Smooth muscle cell (in vitro differentiated cells): Measurements from ENCODE around the gene UBAP2L. TPM values are rescaled to one million over a fixed set of nuclear protein-coding genes. Genes with fewer than 3 reads are reported as not detected.

ENCODE experiments used
- DNase-seq: peaks from one replicate; lab custom pipeline; 2025; ENCODE audit not compliant: unreplicated experiment; lab: John Stamatoyannopoulos, UW
- H2AFZ ChIP-seq: fragments of 200-600 bp; sonication (generic); 2 replicates; pipeline ENCODE4 v1.6.0; 2016; ENCODE audit warnings: antibody characterized with exemption, low read depth, mild to moderate bottlenecking
- H3F3A ChIP-seq: fragments of 200-600 bp; sonication (generic); 2 replicates; pipeline ENCODE4 v1.6.0; 2017; ENCODE audit warnings: antibody characterized with exemption, low read depth
- H3K27ac ChIP-seq: fragments of 200-600 bp; sonication (generic); 2 replicates; pipeline ENCODE4 v1.5.1; 2016; ENCODE audit warnings: low read depth, mild to moderate bottlenecking
- H3K27me3 ChIP-seq: fragments of 200-600 bp; sonication (generic); 2 replicates; pipeline ENCODE4 v1.6.1; 2016; ENCODE audit warnings: low read depth, mild to moderate bottlenecking
- H3K36me3 ChIP-seq: fragments of 200-600 bp; sonication (generic); 2 replicates; pipeline ENCODE4 v1.5.1; 2016; ENCODE audit warnings: low read depth
- H3K4me1 ChIP-seq: fragments of 200-600 bp; sonication (generic); 2 replicates; pipeline ENCODE4 v1.5.1; 2016; ENCODE audit warnings: low read depth
- H3K4me2 ChIP-seq: fragments of 200-600 bp; sonication (generic); 2 replicates; pipeline ENCODE4 v1.6.0; 2016; ENCODE audit warnings: mild to moderate bottlenecking
- H3K4me3 ChIP-seq: fragments of 200-600 bp; sonication (generic); 2 replicates; pipeline ENCODE4 v1.5.1; 2016; ENCODE audit warnings: mild to moderate bottlenecking
- H3K79me2 ChIP-seq: fragments of 200-600 bp; sonication (generic); 2 replicates; pipeline ENCODE4 v1.6.0; 2016; ENCODE audit warnings: low read depth, mild to moderate bottlenecking
- H3K9ac ChIP-seq: fragments of 200-600 bp; sonication (generic); 2 replicates; pipeline ENCODE4 v1.6.0; 2016; ENCODE audit warnings: low read depth
- H3K9me3 ChIP-seq: fragments of 200-600 bp; sonication (generic); replicated peaks from 2 replicates; pipeline ENCODE4 v1.5.1; 2016; ENCODE audit warnings: low read depth
- H4K20me1 ChIP-seq: fragments of 200-600 bp; sonication (generic); 2 replicates; pipeline ENCODE4 v1.6.0; 2016; ENCODE audit warnings: low read depth
- CTCF ChIP-seq: fragments of 200-600 bp; sonication (generic); IDR thresholded peaks from 2 replicates; pipeline ENCODE4 v1.5.1; 2017; ENCODE audit warnings: borderline replicate concordance, mild to moderate bottlenecking, antibody characterized with exemption; ENCODE audit not compliant: insufficient read depth, poor library complexity, severe bottlenecking
- WGBS: methylation state at CpG from one replicate; pipeline ENCODE4 v1.1.7; 2016; ENCODE audit warnings: low lambda C conversion rate; 5-methylcytosine and 5-hydroxymethylcytosine counted together
- polyA plus RNA-seq: library from polyadenylated mRNA; unstranded; fragments of >200 nt; fragmentation: Nextera tagmentation; extraction: Ambion mirVana; gene quantifications from 2 replicates; pipeline ENCODE4 v1.2.1, GENCODE V29; 2016
- total RNA-seq: library from RNA; depleted of rRNA; stranded (reverse); fragments of >200 nt; gene quantifications from 2 replicates; pipeline ENCODE4 v1.2.3, GENCODE V29; 2014

UBAP2L gene
- total and polyA plus RNA-seq, 2 experiments from 2014 or later = 108 to 143 TPM

DNA sequence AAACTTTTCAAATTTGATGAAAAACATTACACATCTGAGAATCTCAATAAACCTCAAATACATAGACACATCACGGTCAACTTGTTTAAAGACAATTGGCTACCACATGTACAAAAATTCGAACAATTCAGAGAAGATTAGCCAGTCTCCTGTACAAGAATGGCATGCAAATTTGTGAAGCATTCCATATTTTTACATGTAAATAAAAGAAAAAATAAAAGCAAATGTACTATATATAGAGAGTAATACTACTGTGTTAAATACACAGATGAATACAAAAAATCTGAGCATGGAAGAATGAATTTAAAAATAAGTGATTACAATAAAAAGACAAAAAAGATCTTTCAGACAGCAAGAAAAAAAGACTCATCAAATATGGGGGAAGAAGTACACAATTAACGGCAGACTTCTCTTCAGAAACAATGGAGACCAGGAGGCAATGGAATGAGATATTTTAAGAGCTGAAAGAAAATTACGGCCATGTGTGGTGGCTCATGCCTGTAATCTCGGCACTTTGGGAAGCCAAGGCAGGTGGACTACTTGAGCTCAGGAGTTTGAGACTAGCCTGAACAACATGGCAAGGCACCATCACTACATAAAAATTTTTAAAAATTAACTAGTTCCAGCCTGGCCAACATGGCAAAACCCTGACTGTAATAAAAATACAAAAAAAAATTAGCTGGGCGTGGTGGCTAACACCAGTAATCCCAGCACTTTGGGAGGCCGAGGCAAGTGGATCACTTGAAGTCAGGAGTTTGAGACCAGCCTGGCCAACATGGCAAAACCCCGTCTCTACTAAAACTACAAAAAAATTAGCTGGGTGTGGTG, 74.9 kb downstream of the UBAP2L start:
- H3K79me2 ChIP-seq = no peaks in the 10 kb centered on the region
- 82% methylated on average over 8 of the region's 8 CpGs for WGBS

DNA sequence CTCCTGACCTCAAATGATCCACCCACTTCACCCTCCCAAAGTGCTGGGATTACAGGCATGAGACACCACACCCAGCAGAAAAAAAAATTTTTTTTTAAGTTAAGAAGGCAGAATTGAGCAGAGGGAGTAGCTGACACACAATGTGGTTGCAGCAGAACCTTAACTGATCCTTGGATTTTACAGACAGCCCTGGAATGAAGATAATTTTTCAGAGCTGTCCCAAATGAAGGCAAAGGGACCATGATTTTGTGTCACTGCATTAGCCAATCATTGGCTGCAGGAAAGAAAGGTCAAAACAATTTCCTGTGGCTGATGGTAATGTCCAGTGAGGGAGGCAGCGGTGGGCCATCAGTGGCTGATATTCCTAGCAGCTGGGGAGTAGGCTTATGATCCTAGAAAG, 80.8 kb downstream of the UBAP2L start:
- Histone ChIP-seq H3K4me2 (no peak overlapping the region), H3K27ac (no peak overlapping the region), H3K36me3 (no peaks in the 10 kb centered on the region), H3K9ac (no peak overlapping the region), H3K9me3 (peaks cover 5% of the 10 kb centered on the region), H3F3A (no peaks in the 10 kb centered on the region), H3K4me1 (no peaks in the 10 kb centered on the region), H3K4me3 (no peak overlapping the region), H2AFZ (no peak overlapping the region), H4K20me1 (no peaks in the 10 kb centered on the region), H3K27me3 (no peaks in the 10 kb centered on the region), H3K79me2 (no peaks in the 10 kb centered on the region)
- 93% methylated on average over 1 of the region's 1 CpG for WGBS
- TF ChIP-seq CTCF = no peak
- DNase-seq = no peak

More for the DNA sequence above, 74.9 kb downstream of the UBAP2L start:
- Histone ChIP-seq H3K9ac (no peak overlapping the region), H2AFZ (no peak overlapping the region), H3K27ac (no peak overlapping the region), H3K9me3 (peaks cover 10% of the 10 kb centered on the region), H3F3A (no peaks in the 10 kb centered on the region), H4K20me1 (no peaks in the 10 kb centered on the region), H3K4me3 (no peak overlapping the region), H3K36me3 (no peaks in the 10 kb centered on the region), H3K4me1 (no peaks in the 10 kb centered on the region), H3K27me3 (no peaks in the 10 kb centered on the region), H3K4me2 (no peak overlapping the region)
- no peak for DNase-seq
- TF ChIP-seq CTCF = no peak

DNA sequence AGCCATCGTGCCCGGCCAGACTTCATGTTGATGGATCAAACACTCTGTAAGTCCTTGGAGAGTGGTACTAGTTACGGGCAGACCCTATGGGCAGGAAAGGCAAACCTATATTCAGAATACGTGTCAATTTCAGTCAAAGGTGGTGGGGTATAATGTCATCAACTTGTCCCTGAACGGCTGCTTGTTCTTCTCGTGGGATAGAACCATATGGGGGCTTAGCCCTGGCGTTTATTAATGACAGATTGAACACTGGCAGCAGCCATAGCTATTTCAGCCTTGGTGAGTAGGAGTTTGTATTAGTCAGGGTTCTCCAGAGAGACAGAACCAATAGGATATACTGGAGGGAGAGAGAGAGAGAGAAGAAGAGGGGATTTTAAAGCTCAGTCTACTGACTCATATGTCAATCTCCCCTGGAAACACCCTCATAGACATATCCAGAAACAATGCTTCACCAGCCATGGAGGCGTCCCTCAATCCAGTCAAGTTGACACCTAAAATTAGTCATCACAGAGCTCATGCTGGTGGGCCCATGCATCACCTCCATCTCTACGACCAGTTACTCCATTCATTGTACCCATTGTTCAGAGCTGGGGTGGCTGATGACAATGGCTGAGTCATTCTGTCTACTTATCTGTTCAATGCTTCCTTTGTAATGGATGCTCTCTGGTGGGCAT, 84.0 kb downstream of the UBAP2L start:
- TF ChIP-seq CTCF = no peak

More for the DNA sequence above, 84.0 kb downstream of the UBAP2L start:
- Histone ChIP-seq H3K4me2 (no peak overlapping the region), H3K9ac (no peak overlapping the region), H3K27ac (no peak overlapping the region), H3K79me2 (no peaks in the 10 kb centered on the region), H3K36me3 (no peaks in the 10 kb centered on the region), H3F3A (no peaks in the 10 kb centered on the region), H4K20me1 (no peaks in the 10 kb centered on the region), H3K9me3 (no peaks in the 10 kb centered on the region), H2AFZ (no peak overlapping the region), H3K4me1 (no peaks in the 10 kb centered on the region), H3K27me3 (no peaks in the 10 kb centered on the region), H3K4me3 (no peak overlapping the region)
- DNase-seq = no peak
- 72% methylated on average over 9 of the region's 9 CpGs for WGBS
